ENCODE measurements around the gene SYTL3.
A peak's percentile ranks its signal among the peaks of the same experiment; 100 is the strongest.

The SYTL3 gene

GRCh38 chr6:158717341-158718330 lies 67.8 kb downstream of the SYTL3 start:
- no peak for DNase-seq

- DNase-seq = peak in 9 of 51 donors; percentile 7 to 31 (median 14)
Observed at GRCh38 chr6:158718461-158719046, 68.7 kb downstream of the SYTL3 start.

GRCh38 chr6:158722176-158722729 lies 72.4 kb downstream of the SYTL3 start:
- no peak for DNase-seq

DNA sequence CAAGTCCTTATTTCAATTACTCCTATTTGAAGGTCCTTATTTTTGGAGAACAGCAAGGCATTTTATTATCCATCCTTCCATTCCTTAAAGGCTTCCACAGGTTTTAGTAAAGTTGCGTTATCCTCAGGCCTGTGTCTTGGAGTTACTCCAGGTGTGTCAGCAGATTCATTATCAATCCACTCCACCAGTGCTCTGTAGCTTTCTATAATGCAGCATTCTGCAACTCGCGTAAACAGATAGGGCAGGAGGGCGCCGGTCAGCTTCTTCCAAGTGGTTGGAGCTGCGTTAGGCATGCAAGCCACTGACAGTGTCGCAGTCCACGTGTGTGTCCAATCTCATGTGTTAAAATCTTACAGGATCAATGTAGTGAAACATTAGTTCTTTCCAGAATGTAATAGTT lies 75.8 kb downstream of the SYTL3 start:
- no peak for DNase-seq

GRCh38 chr6:158729906-158730540 lies 80.2 kb downstream of the SYTL3 start:
- DNase-seq = no peak

DNA sequence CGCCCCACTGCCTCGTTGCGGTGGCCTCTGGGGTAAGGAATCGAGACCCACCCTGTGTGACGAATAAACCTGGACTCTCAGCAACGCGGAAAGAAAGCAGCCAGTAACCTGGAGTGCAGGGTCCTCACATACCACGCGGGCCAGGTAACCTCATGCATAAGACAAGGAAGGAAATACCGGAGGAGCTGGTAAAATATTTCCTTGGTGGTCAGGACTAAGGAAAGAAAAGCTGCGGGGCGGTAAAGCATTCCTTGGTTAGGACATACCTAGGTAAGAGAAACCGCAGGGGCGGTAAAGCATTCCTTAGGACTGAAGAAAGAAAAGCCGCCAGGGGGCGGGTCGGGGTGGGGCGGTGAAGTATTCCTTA lies 80.7 kb downstream of the SYTL3 start:
- DNase-seq = no peak

- no peak for DNase-seq
Observed at GRCh38 chr6:158735009-158735408, 85.2 kb downstream of the SYTL3 start.

GRCh38 chr6:158737082-158737709 lies 87.3 kb downstream of the SYTL3 start:
- no peak for DNase-seq

GRCh38 chr6:158737710-158738615 lies 88.1 kb downstream of the SYTL3 start:
- DNase-seq = no peak

GRCh38 chr6:158739673-158740072 lies 89.8 kb downstream of the SYTL3 start:
- no peak for DNase-seq

DNA sequence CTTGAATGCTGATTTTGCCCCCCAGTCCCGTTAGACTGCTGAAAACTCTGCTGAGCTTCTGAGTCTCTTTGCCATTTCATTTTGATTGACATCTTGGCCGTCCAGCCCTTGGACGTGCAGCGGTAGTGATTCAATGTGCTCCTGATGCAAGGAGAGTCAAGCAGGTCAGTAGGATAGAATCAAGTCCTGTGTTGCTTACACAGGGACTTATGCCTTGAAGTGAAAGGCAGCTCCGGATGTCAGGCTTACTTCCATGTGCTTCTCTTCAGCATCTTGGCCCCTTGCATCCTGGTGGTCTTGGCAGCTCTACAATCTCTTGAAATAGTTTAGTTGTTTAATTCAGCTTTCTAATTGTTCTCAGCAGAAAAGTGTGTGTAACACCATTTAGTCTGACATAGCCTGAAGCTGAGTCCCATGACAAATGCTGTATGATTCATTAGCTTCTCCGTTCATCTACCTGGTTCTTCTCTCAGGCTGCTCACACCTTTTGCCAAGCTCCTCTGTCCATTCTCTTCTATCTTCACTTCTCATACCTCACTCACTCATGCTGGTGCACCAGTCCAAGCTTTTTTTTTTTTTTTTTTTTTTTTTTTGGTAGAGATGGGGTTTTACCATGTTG lies 93.3 kb downstream of the SYTL3 start:
- no peak for DNase-seq

- DNase-seq = no peak
Observed at GRCh38 chr6:158744986-158745430, 95.2 kb downstream of the SYTL3 start.

DNA sequence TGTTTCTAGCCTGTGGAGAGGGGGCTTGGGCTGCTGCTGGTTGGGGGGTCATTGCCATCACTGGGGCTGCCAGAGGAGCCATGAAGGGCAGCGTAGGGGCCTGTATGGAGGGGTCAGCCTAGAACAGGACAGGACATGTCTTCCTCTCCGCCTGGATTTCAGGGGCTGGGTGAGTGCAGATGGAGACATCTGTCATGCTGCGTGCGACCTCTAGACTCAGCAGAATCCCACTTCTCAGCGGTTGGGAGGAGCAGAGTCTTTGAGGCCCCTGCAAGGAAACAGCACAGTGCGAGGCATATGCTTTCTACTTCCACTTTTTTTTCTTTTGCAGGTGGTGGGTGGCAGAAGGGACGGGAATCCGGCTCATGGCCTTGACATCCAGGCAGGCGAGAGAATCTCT lies 101.4 kb downstream of the SYTL3 start:
- no peak for DNase-seq

DNA sequence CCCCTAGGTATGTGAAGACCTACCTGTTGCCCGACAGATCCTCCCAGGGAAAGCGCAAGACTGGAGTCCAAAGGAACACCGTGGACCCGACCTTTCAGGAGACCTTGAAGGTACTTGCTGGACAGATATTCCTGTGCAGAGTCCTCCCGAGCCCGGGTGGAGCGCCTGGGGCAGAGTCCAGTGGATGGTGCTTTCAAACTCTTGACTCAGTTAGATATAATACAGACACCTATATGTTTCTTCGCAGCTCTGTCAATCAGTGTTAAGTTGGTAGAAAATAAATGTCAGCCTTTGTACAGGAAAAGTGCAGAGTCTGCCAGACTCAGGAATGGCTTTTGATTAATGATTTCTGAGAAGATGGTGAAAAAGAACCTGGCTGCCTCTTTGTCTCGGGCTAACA lies 102.1 kb downstream of the SYTL3 start:
- DNase-seq = no peak

DNA sequence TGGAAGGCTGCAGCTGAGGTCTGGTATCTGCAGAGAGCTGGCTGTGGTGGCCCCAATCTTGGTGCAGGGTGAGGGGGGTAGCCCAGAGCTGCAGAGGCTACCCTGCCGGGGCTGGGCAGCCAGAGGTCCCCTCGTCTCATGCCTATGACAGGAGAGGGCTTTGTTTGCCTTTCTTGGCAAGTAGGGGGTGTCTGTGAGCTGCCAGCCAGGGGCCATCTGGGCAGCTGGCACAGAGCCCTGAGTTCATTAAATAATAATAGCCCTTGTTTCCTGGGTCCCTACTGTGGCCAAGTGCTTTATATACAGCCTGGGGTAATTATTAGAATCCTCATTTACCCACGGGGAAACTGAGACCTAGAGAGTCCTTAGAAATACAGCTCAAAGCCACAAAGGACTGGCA lies 102.8 kb downstream of the SYTL3 start:
- DNase-seq = peak in 45 of 51 donors; percentile 10 to 95 (median 73)

DNA sequence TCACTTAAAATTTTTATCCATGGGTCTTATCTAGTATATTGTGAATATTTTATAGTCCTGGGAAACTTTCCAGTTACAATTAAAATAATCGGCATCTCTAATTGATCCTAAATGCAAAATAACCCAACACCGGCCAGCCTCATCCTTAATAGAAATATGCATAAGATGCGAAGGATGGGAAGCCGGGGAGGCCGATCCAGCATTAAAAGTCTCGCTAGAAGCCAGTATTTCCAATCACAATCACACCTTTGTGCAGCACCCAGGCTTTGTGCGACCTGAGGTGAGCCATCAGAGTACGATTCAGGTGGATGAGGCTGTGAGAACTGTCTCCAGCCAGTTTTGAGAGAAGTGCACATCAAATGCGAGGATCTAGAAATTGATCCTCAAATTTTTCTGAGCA lies 104.0 kb downstream of the SYTL3 start:
- no peak for DNase-seq

DNA sequence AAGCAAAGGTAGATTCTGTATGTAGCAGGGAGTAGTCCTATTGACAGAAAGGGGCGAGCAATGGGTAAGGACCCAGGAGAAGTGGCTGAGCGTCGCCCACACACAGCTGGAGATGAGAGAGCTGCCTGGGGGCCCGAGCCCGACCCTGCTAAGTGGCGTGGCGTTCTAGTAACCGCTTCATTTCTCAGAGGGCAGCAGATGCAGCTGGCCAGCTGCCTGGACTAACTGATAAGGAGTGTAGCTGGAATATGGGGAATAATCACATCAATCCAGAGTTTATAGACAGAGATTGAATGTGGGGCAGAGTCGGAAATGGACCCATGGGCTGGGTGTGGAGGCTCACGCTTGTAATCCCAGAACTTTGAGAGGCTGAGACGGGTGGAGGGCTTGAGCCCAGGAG lies 104.9 kb downstream of the SYTL3 start:
- DNase-seq = no peak

- DNase-seq = no peak
Observed at GRCh38 chr6:158755636-158756035, 105.8 kb downstream of the SYTL3 start.

DNA sequence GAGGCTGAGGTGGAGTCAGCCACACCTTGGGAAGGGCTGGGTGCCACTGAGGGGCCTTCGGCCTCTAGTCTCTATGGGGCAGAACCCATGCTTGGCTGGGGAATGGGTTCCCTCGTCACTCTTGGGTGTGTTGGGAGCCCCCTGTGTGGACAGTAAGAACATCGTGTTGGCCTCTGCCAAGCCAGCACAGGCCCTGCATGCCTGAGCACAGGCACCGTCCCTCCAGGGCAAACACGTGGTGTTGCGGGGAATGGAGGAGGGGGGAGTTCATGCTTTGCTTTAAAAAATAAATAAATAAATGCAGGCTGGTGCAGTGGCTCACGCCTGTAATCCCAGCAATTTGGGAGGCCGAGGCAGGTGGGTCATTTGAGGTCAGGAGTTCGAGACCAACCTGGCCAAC lies 106.3 kb downstream of the SYTL3 start:
- no peak for DNase-seq

Data from hypothalamus (tissue), 51 donors.